Astrocyte of the cerebellum (primary cell): ENCODE results near the gene DIS3L.
"Not testable (repeated sequence)": the region's sequence is repeated elsewhere in the genome, so short reads cannot be mapped to it uniquely, and the experiment has no call there.

Experiments
- DNase-seq: peaks from one replicate; pipeline ENCODE4 v3.0.0-alpha.2; 2011; ENCODE audit warnings: low read depth
- H3K4me3 ChIP-seq: 2 replicates; pipeline ENCODE4 v1.5.1; 2011; ENCODE audit warnings: mild to moderate bottlenecking, low read depth, low read length, moderate library complexity
- in situ Hi-C: cut with HindIII; loops from 2 replicates; pipeline ENCODE4 v1.10.0; 2017; ENCODE audit warnings: low sequenced_read_pairs
- TF ChIP-seq, protein P1 (sequence below): IDR thresholded peaks from 2 replicates; pipeline ENCODE4 v1.5.1; 2012; ENCODE audit warnings: low read length, low read depth, moderate library complexity, mild to moderate bottlenecking; ENCODE audit errors: missing control alignments

The DIS3L gene

DNA sequence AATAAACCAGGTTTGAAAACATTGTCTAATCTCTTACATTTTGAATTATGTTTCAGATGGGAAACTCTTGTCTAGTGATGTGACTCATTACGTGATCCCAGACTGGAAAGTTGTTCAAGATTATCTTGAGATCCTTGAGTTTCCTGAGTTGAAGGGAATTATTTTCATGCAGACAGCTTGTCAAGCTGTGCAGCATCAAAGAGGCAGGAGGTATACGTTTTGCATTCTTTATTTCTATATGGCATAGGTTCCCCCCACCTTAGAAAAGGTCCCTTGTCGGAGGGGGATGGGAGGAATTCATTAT lies 1.5 kb downstream of the DIS3L start:
- in situ Hi-C loops, result no loop called here
- DNase-seq, result no peak
- TF ChIP-seq, protein P1, sequence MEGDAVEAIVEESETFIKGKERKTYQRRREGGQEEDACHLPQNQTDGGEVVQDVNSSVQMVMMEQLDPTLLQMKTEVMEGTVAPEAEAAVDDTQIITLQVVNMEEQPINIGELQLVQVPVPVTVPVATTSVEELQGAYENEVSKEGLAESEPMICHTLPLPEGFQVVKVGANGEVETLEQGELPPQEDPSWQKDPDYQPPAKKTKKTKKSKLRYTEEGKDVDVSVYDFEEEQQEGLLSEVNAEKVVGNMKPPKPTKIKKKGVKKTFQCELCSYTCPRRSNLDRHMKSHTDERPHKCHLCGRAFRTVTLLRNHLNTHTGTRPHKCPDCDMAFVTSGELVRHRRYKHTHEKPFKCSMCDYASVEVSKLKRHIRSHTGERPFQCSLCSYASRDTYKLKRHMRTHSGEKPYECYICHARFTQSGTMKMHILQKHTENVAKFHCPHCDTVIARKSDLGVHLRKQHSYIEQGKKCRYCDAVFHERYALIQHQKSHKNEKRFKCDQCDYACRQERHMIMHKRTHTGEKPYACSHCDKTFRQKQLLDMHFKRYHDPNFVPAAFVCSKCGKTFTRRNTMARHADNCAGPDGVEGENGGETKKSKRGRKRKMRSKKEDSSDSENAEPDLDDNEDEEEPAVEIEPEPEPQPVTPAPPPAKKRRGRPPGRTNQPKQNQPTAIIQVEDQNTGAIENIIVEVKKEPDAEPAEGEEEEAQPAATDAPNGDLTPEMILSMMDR, result no peak
- no peak overlapping the region for H3K4me3 ChIP-seq

DNA sequence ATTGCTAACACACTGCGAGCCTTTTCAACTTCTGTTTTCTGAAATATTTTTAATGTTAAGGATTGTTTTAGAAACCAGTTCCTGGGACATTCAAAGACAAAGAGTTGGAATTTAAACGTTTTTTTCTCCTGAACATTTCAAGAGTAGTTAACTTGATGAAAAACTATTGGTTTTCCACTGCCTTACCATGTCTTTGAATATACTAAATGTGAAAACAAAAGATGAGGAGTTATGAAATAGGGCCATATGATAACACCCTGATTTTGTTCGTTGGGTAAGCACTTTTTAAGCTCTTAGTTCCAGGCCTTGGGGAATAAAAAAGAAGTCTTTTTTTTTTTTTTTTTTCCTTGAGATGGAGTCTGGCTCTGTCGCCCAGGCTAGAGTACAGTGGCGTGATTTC lies 2.8 kb downstream of the DIS3L start:
- TF ChIP-seq, protein P1, result no peak
- H3K4me3 ChIP-seq, result no peak overlapping the region
- no peak for DNase-seq
- in situ Hi-C loops, result no loop called here

DNA sequence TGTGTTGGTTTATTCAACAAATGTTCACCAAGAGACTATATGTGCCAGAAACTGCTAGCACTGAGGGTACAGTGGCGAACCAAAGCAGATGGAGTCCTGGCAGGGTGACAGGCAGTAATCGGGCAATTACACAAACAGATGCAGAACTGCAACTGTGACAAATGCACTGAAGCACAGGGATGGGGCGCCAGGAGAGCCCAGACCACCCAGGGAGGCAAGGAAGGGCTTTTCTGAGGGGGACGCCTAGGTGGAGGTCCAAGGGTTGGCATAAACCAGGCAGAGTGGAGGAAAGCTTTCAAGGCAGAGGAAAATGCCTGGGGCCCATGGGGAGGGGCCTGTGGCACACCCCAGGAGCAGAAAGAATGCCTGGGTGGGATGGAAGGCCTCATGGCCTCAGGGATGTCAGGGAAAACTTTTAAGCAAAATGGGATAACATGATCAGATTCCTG lies 5.5 kb downstream of the DIS3L start:
- TF ChIP-seq, protein P1, result no peak
- no peak for DNase-seq
- in situ Hi-C loops, result no loop called here
- no peak overlapping the region for H3K4me3 ChIP-seq

DNA sequence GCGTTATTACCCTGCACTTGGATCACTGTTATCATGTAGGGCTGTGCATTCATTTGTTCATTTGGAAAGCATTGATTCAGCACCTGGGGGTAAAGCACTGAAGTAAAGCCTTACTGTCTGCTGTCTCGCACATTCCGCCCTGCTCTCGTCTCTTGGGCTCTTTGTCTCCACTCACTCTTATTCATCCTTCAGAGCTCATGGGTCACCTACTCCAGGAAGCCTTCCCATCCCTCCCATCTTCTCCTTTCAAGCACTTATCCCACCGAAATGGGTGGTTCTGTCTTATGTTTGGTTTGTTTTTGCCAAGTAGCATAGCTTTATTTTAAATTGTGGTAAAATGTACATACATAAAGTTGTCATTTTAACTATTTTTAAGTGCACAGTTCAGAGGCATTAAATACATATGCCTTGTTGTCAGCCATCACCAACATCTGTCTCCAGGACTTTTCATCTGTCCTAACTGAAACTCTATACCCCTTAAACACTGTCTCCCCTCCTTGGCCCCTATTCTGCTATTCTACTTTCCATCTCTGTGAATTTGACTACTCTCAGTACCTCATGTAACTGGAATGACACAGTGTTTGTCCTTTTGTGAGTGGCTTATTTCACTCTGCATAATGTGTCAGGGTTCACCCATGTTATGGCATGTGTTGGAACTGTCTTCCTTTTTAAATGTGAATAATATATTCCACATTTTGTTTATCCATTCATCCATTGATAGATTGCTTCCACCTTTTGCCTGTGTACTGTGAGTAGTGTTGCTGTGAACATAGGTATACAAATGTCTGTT lies 9.3 kb downstream of the DIS3L start:
- no peak for DNase-seq
- no peak overlapping the region for H3K4me3 ChIP-seq
- in situ Hi-C loops, result loop anchor here (25.0 kb wide), 1 partner anchor 110 kb away; no protein-coding TSS in a partner anchor
- TF ChIP-seq, protein P1, result no peak

DNA sequence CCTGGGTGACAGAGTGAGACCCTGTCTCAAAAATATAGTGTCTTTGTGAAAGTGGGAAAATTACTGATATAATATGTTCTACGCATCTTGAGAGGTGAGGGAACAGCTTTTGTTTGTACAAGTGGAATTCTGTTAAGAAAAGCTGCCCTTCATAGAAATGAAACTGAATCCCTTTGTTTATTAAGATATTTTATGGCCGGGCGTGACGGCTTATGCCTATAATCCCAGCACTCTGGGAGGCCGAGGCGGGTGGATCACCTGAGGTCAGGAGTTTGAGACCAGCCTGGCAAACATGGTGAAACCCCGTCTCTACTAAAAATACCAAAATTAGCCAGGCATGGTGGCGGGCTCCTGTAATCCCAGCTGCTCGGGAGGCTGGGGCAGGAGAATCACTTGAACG lies 11.1 kb downstream of the DIS3L start:
- in situ Hi-C loops, result loop anchor here (25.0 kb wide), 1 partner anchor 108 kb away; no protein-coding TSS in a partner anchor
- DNase-seq, H3K4me3 ChIP-seq: not testable (repeated sequence)

DNA sequence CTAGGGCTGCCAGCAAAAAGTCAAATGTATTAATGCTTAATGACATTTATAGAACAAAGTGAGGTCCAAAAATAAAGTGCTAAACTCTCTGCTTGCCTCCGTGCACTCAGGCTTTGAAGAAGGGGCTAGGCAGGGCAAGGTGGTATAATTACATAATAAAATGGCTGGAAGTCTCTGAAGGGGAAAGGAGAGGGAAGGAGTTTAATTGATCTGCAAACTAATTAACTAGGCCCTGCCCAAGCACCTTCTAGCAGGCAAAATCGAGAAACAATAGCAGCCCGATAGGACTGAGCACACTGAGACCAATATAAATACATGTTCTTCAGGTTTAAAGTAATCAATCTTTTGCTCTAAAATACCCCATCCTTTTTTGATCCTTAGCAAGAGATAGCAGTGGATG lies 13.0 kb downstream of the DIS3L start:
- TF ChIP-seq, protein P1, result no peak
- in situ Hi-C loops, result loop anchor here (25.0 kb wide), 1 partner anchor 106 kb away; no protein-coding TSS in a partner anchor

DNA sequence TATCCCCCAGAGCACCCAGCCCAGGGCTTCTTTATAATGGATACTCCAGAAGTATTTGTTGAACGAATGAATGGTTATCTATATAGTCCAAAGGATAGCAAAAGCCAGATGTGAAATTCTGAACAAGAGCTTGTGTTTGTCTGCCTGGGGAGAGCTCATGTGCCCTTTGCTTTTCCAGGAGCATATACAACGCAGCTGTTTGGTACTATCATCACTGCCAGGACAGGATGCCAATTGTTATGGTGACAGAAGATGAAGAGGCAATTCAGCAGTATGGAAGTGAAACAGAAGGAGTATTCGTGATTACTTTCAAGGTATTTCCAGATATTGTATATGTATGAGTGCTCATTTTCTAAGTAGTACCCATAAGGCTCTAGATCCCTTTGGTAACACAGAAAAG lies 15.2 kb downstream of the DIS3L start:
- no peak for DNase-seq
- H3K4me3 ChIP-seq, result no peak overlapping the region
- TF ChIP-seq, protein P1, result no peak
- in situ Hi-C loops, result loop anchor here (25.0 kb wide), 1 partner anchor 104 kb away; no protein-coding TSS in a partner anchor

More for the DNA sequence above, 13.0 kb downstream of the DIS3L start:
- no peak for DNase-seq
- no peak overlapping the region for H3K4me3 ChIP-seq
